A549 (cell line): ENCODE results near the gene CCDC43. TPM values are rescaled to one million over a fixed set of nuclear protein-coding genes. Genes with fewer than 3 reads are reported as not detected.

Experiments
- ATAC-seq, 2 experiments: fragments of 200-7000 bp in 1 of 2; fragments of >200 bp in 1 of 2; cut with Nextera tagmentation in 1 of 2; cut with Tn5 transposase in 1 of 2; 3 replicates each; pipeline versions ENCODE4 v1.8.0 to v1.9.1; 2018 to 2020; ENCODE audit warnings: mild to moderate bottlenecking in 1 of 2, moderate library complexity in 1 of 2
- CTCF ChIA-PET: fragments of 300-600 bp; sonication (Branson Sonifier 250); formaldehyde crosslinking; extraction: SDS; loops from one replicate; lab custom pipeline; 2021; ENCODE audit warnings: antibody characterized with exemption, inconsistent platforms; lab: Yijun Ruan, JAX
- POLR2A ChIA-PET: fragments of 350-600 bp; formaldehyde crosslinking; extraction: SDS; loops from one replicate; lab custom pipeline; 2021; ENCODE audit warnings: antibody characterized with exemption, inconsistent platforms; lab: Yijun Ruan, JAX
- DNase-seq, 2 experiments: peaks; one replicate each; pipeline versions ENCODE4 v3.0.0 to v3.0.0-alpha.2; 2011 to 2016; ENCODE audit warnings: low read depth in 1 of 2, low spot score in 1 of 2
- FAIRE-seq: peaks from 2 replicates; lab custom pipeline; 2011; peaks lifted over from hg19 to GRCh38; lab: Jason Lieb, UNC
- H3K27ac ChIP-seq, 2 experiments: fragments of >200 bp; sonication (Bioruptor Twin); formaldehyde crosslinking; 3 replicates each; pipeline ENCODE4 v1.5.1; 2016 to 2017
- H3K4me1 ChIP-seq: fragments of >200 bp; sonication (Bioruptor Twin); formaldehyde crosslinking; 3 replicates; pipeline ENCODE4 v1.6.1; 2016
- H3K4me2 ChIP-seq: fragments of >200 bp; sonication (Bioruptor Twin); formaldehyde crosslinking; 3 replicates; pipeline ENCODE4 v1.6.1; 2016
- H3K4me3 ChIP-seq: fragments of >200 bp; sonication (Bioruptor Twin); formaldehyde crosslinking; 3 replicates; pipeline ENCODE4 v1.5.1; 2016
- H3K9me3 ChIP-seq: fragments of >200 bp; sonication (Bioruptor Twin); formaldehyde crosslinking; 3 replicates; pipeline ENCODE4 v1.6.1; 2016
- CEBPB ChIP-seq, 2 experiments: fragments of >200 bp in 1 of 2; sonication (Bioruptor Twin) in 1 of 2; formaldehyde crosslinking in 1 of 2; IDR thresholded peaks; 2 replicates each; pipeline ENCODE4 v1.6.1; 2012 to 2016
- FOSB ChIP-seq: fragments of 250-450 bp; sonication (Bioruptor Pico); IDR thresholded peaks from 2 replicates; pipeline ENCODE4 v1.5.0; 2020; ENCODE audit warnings: mild to moderate bottlenecking, moderate library complexity
- FOSL2 ChIP-seq, 2 experiments: fragments of 450-650 bp in 1 of 2; fragments of >200 bp in 1 of 2; sonication (Bioruptor Twin) in 1 of 2; formaldehyde crosslinking; IDR thresholded peaks; 2 replicates each; pipeline versions ENCODE4 v1.5.0 to v1.6.1; 2016 to 2020; ENCODE audit warnings: mild to moderate bottlenecking in 1 of 2, moderate library complexity in 1 of 2
- GATA3 ChIP-seq: IDR thresholded peaks from 2 replicates; pipeline ENCODE4 v1.6.1; 2012; ENCODE audit warnings: borderline replicate concordance
- HOXA7 ChIP-seq: fragments of 250-450 bp; sonication (Bioruptor Pico); IDR thresholded peaks from 2 replicates; pipeline ENCODE4 v1.5.0; 2020; ENCODE audit warnings: mild to moderate bottlenecking, moderate library complexity
- HOXB13 ChIP-seq: fragments of 250-450 bp; sonication (Bioruptor Pico); IDR thresholded peaks from 2 replicates; pipeline ENCODE4 v1.5.0; 2020; ENCODE audit warnings: low read depth, mild to moderate bottlenecking, moderate library complexity
- JUN ChIP-seq, 2 experiments: fragments of >200 bp; sonication (Bioruptor Twin); formaldehyde crosslinking; IDR thresholded peaks; 2 replicates in 1 of 2; 3 replicates in 1 of 2; pipeline ENCODE4 v1.6.1; 2016 to 2017
- KDM1A ChIP-seq: fragments of 200-600 bp; sonication (generic); IDR thresholded peaks from 2 replicates; pipeline ENCODE4 v1.6.1; 2016; ENCODE audit warnings: low read depth, mild to moderate bottlenecking
- MYC ChIP-seq: IDR thresholded peaks from 2 replicates; pipeline ENCODE4 v1.6.1; 2012; ENCODE audit warnings: mild to moderate bottlenecking, inconsistent platforms, low read length, improper control_type of control experiment, borderline replicate concordance
- PHF8 ChIP-seq: fragments of 200-600 bp; sonication (generic); IDR thresholded peaks from 2 replicates; pipeline ENCODE4 v1.6.1; 2016; ENCODE audit warnings: low read depth, mild to moderate bottlenecking, antibody characterized with exemption, moderate library complexity, borderline replicate concordance
- POLR2A ChIP-seq: IDR thresholded peaks from 2 replicates; pipeline ENCODE4 v1.6.1; 2012; ENCODE audit warnings: mild to moderate bottlenecking, low read length
- POLR2AphosphoS2 ChIP-seq: conservative IDR thresholded peaks from 2 replicates; pipeline ENCODE4 v1.6.1; 2012; ENCODE audit warnings: low read length, improper control_type of control experiment, inconsistent platforms
- RARB ChIP-seq: fragments of 250-450 bp; sonication (Bioruptor Pico); IDR thresholded peaks from 2 replicates; pipeline ENCODE4 v1.8.0; 2021; ENCODE audit warnings: mild to moderate bottlenecking, moderate library complexity
- TFCP2L1 ChIP-seq: fragments of 250-450 bp; sonication (Bioruptor Pico); IDR thresholded peaks from 2 replicates; pipeline ENCODE4 v1.5.0; 2021; ENCODE audit warnings: mild to moderate bottlenecking
- ZSCAN20 ChIP-seq: fragments of 250-450 bp; sonication (Bioruptor Pico); IDR thresholded peaks from 2 replicates; pipeline ENCODE4 v1.8.0; 2022; ENCODE audit warnings: mild to moderate bottlenecking, moderate library complexity
- WGBS: methylation state at CpG from one replicate; pipeline ENCODE4 v1.1.6; 2017; ENCODE audit errors: missing lambda C conversion rate; 5-methylcytosine and 5-hydroxymethylcytosine counted together
- polyA plus RNA-seq, 4 experiments: library from polyadenylated mRNA; depleted of rRNA in 3 of 4; stranded (reverse); fragments of >200 nt; fragmentation: RNase III in 1 of 4; extraction: RNeasy Plus Mini Kit Qiagen cat#74134 plus additional on column Dnase treatment in 1 of 4; gene quantifications; 2 replicates in 3 of 4; 3 replicates in 1 of 4; pipeline ENCODE4 v1.2.3, GENCODE V29; 2011 to 2017
- TF ChIP-seq, protein P1 (sequence below): fragments of 200-600 bp; sonication (generic); IDR thresholded peaks from 2 replicates; pipeline ENCODE4 v1.6.1; 2016; ENCODE audit warnings: antibody characterized with exemption, mild to moderate bottlenecking, moderate library complexity
- TF ChIP-seq, protein P2 (sequence below): fragments of 250-450 bp; sonication (Bioruptor Pico); IDR thresholded peaks from 2 replicates; pipeline ENCODE4 v1.5.0; 2021; ENCODE audit warnings: mild to moderate bottlenecking, moderate library complexity, borderline replicate concordance
- TF ChIP-seq, protein P3 (sequence below): IDR thresholded peaks from 2 replicates; pipeline ENCODE4 v1.6.1; 2012
- TF ChIP-seq, protein P4 (sequence below): fragments of 450-650 bp; IDR thresholded peaks from 2 replicates; pipeline ENCODE4 v1.6.1; 2014; ENCODE audit warnings: antibody characterized with exemption
- TF ChIP-seq, protein P5 (sequence below): IDR thresholded peaks from 2 replicates; pipeline ENCODE4 v1.6.1; 2012; ENCODE audit warnings: low read depth, borderline replicate concordance
- TF ChIP-seq, protein P6 (sequence below): fragments of >200 bp; sonication (Bioruptor Twin); formaldehyde crosslinking; IDR thresholded peaks from 2 replicates; pipeline ENCODE4 v1.6.1; 2016
- TF ChIP-seq, protein P7 (sequence below): IDR thresholded peaks from 2 replicates; pipeline ENCODE4 v1.6.1; 2012
- TF ChIP-seq, protein P8 (sequence below): fragments of 150-350 bp; IDR thresholded peaks from 2 replicates; pipeline ENCODE4 v1.6.1; 2014; ENCODE audit warnings: low read depth, mild to moderate bottlenecking, low read length

CCDC43 gene
- polyA plus RNA-seq, 2 of the 4 experiments (the other 2 are of a cell fraction), result 34.3 to 37.3 TPM

DNA sequence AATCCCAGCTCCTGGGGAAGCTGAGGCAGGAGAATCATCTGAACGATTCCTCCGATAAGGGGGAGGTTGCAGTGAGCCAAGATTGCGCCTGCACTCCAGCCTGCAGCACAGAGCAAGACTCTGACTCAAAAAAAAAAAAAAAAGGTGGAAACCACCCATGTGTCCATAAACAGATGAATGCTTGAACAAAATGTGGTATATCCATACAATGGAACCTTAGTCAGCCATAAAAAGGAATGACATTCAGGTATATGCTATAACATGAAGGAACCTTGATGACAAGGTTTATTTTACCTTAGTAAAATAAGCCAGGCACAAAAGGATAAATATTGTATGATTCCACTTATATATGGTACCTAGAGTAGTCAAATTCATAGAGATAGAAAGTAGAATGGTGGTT is 36.2 kb downstream of the CCDC43 start:
- DNase-seq, result no peak
- H3K4me3 ChIP-seq, result no peak overlapping the region
- CTCF ChIA-PET, result interaction anchor here (1.2 to 4.1 kb wide), 4 partner anchors 18 to 121 kb away, joined by 3 to 37 read pairs (median 10); no protein-coding TSS in a partner anchor
- no peak overlapping the region for H3K27ac ChIP-seq
- ATAC-seq, result no peak
- WGBS, result 79% methylated on average over 3 of the region's 3 CpGs
- TF ChIP-seq, protein P1, sequence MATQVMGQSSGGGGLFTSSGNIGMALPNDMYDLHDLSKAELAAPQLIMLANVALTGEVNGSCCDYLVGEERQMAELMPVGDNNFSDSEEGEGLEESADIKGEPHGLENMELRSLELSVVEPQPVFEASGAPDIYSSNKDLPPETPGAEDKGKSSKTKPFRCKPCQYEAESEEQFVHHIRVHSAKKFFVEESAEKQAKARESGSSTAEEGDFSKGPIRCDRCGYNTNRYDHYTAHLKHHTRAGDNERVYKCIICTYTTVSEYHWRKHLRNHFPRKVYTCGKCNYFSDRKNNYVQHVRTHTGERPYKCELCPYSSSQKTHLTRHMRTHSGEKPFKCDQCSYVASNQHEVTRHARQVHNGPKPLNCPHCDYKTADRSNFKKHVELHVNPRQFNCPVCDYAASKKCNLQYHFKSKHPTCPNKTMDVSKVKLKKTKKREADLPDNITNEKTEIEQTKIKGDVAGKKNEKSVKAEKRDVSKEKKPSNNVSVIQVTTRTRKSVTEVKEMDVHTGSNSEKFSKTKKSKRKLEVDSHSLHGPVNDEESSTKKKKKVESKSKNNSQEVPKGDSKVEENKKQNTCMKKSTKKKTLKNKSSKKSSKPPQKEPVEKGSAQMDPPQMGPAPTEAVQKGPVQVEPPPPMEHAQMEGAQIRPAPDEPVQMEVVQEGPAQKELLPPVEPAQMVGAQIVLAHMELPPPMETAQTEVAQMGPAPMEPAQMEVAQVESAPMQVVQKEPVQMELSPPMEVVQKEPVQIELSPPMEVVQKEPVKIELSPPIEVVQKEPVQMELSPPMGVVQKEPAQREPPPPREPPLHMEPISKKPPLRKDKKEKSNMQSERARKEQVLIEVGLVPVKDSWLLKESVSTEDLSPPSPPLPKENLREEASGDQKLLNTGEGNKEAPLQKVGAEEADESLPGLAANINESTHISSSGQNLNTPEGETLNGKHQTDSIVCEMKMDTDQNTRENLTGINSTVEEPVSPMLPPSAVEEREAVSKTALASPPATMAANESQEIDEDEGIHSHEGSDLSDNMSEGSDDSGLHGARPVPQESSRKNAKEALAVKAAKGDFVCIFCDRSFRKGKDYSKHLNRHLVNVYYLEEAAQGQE, result no peak
- TF ChIP-seq, protein P2, sequence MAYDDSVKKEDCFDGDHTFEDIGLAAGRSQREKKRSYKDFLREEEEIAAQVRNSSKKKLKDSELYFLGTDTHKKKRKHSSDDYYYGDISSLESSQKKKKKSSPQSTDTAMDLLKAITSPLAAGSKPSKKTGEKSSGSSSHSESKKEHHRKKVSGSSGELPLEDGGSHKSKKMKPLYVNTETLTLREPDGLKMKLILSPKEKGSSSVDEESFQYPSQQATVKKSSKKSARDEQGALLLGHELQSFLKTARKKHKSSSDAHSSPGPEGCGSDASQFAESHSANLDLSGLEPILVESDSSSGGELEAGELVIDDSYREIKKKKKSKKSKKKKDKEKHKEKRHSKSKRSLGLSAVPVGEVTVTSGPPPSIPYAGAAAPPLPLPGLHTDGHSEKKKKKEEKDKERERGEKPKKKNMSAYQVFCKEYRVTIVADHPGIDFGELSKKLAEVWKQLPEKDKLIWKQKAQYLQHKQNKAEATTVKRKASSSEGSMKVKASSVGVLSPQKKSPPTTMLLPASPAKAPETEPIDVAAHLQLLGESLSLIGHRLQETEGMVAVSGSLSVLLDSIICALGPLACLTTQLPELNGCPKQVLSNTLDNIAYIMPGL (CRISPR knock-in tag), result no peak
- TF ChIP-seq FOSB (CRISPR knock-in tag) (no peak), TFCP2L1 (CRISPR knock-in tag) (no peak), MYC (no peak), GATA3 (no peak), KDM1A (no peak), CEBPB (IDR thresholded peaks at IDR 0.05) (no peak), PHF8 (no peak), RARB (CRISPR knock-in tag) (no peak), POLR2AphosphoS2 (no peak), ZSCAN20 (CRISPR knock-in tag) (no peak), HOXB13 (no peak), HOXA7 (no peak)
- TF ChIP-seq, protein P3, sequence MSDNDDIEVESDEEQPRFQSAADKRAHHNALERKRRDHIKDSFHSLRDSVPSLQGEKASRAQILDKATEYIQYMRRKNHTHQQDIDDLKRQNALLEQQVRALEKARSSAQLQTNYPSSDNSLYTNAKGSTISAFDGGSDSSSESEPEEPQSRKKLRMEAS, result no peak
- TF ChIP-seq, protein P4, sequence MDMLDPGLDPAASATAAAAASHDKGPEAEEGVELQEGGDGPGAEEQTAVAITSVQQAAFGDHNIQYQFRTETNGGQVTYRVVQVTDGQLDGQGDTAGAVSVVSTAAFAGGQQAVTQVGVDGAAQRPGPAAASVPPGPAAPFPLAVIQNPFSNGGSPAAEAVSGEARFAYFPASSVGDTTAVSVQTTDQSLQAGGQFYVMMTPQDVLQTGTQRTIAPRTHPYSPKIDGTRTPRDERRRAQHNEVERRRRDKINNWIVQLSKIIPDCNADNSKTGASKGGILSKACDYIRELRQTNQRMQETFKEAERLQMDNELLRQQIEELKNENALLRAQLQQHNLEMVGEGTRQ, result no peak
- TF ChIP-seq, protein P5, sequence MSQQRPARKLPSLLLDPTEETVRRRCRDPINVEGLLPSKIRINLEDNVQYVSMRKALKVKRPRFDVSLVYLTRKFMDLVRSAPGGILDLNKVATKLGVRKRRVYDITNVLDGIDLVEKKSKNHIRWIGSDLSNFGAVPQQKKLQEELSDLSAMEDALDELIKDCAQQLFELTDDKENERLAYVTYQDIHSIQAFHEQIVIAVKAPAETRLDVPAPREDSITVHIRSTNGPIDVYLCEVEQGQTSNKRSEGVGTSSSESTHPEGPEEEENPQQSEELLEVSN, result no peak
- TF ChIP-seq, all 56 proteins: peak for 0
- Histone ChIP-seq H3K9me3 (no peaks in the 10 kb centered on the region), H3K4me1 (0 out of 3 replicates have a peak, but pooled peaks cover 4% of the 10 kb centered on the region), H3K4me2 (no peak overlapping the region)
- POLR2A ChIA-PET, result no interaction called here
- FAIRE-seq, result no peak

DNA sequence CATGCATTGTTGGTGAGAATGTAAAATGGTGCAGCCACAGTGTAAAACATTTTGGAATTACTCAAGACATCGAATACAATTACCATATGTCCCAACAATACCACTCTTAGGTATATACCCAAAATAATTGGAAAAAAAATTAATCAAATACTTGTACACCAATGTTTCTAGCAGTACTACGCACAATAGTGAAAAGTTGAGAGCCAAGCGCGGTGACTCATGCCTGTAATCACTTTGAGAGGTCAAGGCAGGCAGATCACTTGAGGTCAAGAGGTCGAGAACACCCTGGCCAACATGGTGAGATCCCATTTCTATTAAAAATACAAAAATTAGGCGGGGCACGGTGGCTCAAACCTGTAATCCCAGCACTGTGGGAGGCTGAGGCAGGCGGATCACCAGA is 36.8 kb downstream of the CCDC43 start:
- POLR2A ChIA-PET, result no interaction called here
- H3K4me2 ChIP-seq, result no peak overlapping the region
- TF ChIP-seq, protein P6, sequence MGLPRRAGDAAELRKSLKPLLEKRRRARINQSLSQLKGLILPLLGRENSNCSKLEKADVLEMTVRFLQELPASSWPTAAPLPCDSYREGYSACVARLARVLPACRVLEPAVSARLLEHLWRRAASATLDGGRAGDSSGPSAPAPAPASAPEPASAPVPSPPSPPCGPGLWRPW, result no peak
- TF ChIP-seq, protein P7, sequence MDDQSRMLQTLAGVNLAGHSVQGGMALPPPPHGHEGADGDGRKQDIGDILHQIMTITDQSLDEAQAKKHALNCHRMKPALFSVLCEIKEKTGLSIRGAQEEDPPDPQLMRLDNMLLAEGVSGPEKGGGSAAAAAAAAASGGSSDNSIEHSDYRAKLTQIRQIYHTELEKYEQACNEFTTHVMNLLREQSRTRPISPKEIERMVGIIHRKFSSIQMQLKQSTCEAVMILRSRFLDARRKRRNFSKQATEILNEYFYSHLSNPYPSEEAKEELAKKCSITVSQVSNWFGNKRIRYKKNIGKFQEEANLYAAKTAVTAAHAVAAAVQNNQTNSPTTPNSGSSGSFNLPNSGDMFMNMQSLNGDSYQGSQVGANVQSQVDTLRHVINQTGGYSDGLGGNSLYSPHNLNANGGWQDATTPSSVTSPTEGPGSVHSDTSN, result no peak
- no peak for TF ChIP-seq FOSL2 (IDR thresholded peaks at IDR 0.05)
- 0 out of 2 replicates have a peak, but pooled peaks have one; percentile 17 for TF ChIP-seq FOSL2 (CRISPR knock-in tag; IDR thresholded peaks at IDR 0.05)
- no peak for TF ChIP-seq POLR2A
- TF ChIP-seq JUN (IDR thresholded peaks at IDR 0.05), result no peak
- TF ChIP-seq, protein P8, sequence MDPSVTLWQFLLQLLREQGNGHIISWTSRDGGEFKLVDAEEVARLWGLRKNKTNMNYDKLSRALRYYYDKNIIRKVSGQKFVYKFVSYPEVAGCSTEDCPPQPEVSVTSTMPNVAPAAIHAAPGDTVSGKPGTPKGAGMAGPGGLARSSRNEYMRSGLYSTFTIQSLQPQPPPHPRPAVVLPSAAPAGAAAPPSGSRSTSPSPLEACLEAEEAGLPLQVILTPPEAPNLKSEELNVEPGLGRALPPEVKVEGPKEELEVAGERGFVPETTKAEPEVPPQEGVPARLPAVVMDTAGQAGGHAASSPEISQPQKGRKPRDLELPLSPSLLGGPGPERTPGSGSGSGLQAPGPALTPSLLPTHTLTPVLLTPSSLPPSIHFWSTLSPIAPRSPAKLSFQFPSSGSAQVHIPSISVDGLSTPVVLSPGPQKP, result no peak
- H3K27ac ChIP-seq, result no peak overlapping the region
- 55% methylated on average over 8 of the region's 8 CpGs for WGBS
- CTCF ChIA-PET, result interaction anchor here (1.3 to 4.0 kb wide), 3 partner anchors 16 to 120 kb away, joined by 3 to 37 read pairs (median 4); no protein-coding TSS in a partner anchor
- 0 out of 3 replicates have a peak, but pooled peaks cover 4% of the 10 kb centered on the region for H3K4me1 ChIP-seq
- FAIRE-seq, result no peak
- H3K4me3 ChIP-seq, result no peak overlapping the region
- no peak for DNase-seq
- no peaks in the 10 kb centered on the region for H3K9me3 ChIP-seq
- no peak for ATAC-seq
